ENCODE results near the gene TDRD1. TPM values are rescaled to one million over a fixed set of nuclear protein-coding genes. Genes with fewer than 3 reads are reported as not detected.

The TDRD1 gene
- total and polyA plus RNA-seq, 9 of the 15 experiments (the other 6 are each of a cell fraction or from before 2014, with no cell fraction given), result not detected

DNA sequence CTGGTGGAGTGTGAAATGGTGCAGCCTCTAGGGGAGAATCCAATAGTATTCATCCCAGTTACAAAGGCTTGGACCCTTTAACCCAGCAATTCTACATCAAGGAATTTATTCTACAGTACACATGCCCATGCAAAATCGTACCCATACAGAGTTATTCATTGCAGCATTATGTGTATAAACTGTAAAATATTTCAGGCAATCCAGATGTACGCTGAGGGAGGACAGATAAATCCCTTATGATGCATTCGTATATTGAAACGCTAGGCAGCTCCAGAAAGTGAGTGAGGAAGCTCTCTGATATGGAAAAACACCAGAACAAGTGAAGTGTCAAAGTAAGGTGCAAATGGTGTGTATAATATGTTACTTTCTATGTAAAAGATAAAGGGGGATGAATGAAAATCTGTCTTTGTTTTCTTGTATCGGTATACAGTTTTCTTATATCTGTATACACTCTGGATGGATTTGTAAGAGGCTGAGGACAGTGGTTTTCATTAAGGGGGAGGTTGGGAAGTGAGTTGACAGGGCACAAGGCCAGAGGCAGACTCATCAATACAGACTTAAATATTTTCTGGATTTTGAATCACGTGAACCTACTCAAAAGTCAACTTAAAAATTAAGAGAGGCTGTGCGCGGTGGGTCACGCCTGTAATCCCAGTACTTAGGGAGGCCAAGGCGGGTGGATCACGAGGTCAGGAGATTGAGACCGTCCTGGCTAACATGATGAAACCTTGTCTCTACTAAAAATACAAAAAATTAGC lies 77.0 kb downstream of the TDRD1 start:
- H4K20me1 ChIP-seq (replicated peaks; ENCODE audit: control insufficient read depth, insufficient read depth, low read length), result no peaks in the 10 kb centered on the region
- intact Hi-C loops (cut with micrococcal nuclease) (no loop called here), in situ Hi-C loops (cut with MboI) (no loop called here)
- H3K27me3 ChIP-seq (ENCODE audit: control insufficient read depth in 2 of 2, insufficient read depth in 2 of 2, low read length in 2 of 2), result no peaks in the 10 kb centered on the region
- CTCF ChIA-PET (ENCODE audit: low intra/inter-chr PET ratio), result no interaction called here
- no peaks in the 10 kb centered on the region for H3K36me3 ChIP-seq (ENCODE audit: control insufficient read depth, insufficient read depth, low read length)
- H3K27ac ChIP-seq (ENCODE audit: extremely low read depth, low read depth, low read length), result no peak overlapping the region
- FAIRE-seq (no peak), ATAC-seq (no peak), DNase-seq (ENCODE audit: extremely low read depth in 1 of 4, low spot score in 3 of 4) (no peak)
- no peaks in the 10 kb centered on the region for H3K9me1 ChIP-seq (ENCODE audit: control insufficient read depth, insufficient read depth, low read length)
- no TSS peak for BruUV-seq (replicated peaks)
- TF ChIP-seq, protein P1, sequence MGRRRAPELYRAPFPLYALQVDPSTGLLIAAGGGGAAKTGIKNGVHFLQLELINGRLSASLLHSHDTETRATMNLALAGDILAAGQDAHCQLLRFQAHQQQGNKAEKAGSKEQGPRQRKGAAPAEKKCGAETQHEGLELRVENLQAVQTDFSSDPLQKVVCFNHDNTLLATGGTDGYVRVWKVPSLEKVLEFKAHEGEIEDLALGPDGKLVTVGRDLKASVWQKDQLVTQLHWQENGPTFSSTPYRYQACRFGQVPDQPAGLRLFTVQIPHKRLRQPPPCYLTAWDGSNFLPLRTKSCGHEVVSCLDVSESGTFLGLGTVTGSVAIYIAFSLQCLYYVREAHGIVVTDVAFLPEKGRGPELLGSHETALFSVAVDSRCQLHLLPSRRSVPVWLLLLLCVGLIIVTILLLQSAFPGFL (CRISPR knock-in tag; IDR thresholded peaks at IDR 0.05), result no peak
- TF ChIP-seq TSC22D4 (tag; IDR thresholded peaks at IDR 0.05), result no peak
- TF ChIP-seq MCM5 (IDR thresholded peaks at IDR 0.05; ENCODE audit: low read depth), result no peak
- TF ChIP-seq SPI1 (IDR thresholded peaks at IDR 0.05; ENCODE audit: borderline replicate concordance, low read depth, low read length), result no peak
- TF ChIP-seq ZNF561 (CRISPR knock-in tag; conservative IDR thresholded peaks at IDR 0.05), result no peak
- TF ChIP-seq KLF6 (CRISPR knock-in tag; IDR thresholded peaks at IDR 0.05; ENCODE audit: borderline replicate concordance), result no peak
- no peak for TF ChIP-seq ZNF124 (CRISPR knock-in tag; IDR thresholded peaks at IDR 0.05)
- no peak for TF ChIP-seq STAG1 (CRISPR knock-in tag; IDR thresholded peaks at IDR 0.05; ENCODE audit: borderline replicate concordance)
- TF ChIP-seq NR0B1 (IDR thresholded peaks at IDR 0.05; ENCODE audit: partially characterized antibody), result no peak
- no peak for TF ChIP-seq HNRNPLL (IDR thresholded peaks at IDR 0.05; ENCODE audit: low read depth, low read length, poor library complexity, severe bottlenecking)
- no peak for TF ChIP-seq E4F1 (CRISPR knock-in tag; IDR thresholded peaks at IDR 0.05; ENCODE audit: borderline replicate concordance)
- no peak overlapping the region for H3K9ac ChIP-seq (ENCODE audit: insufficient read depth in 1 of 2, low read depth in 2 of 2, low read length in 2 of 2)
- no peak overlapping the region for H2AFZ ChIP-seq (ENCODE audit: low read depth, low read length)
- no peaks in the 10 kb centered on the region for H3K9me3 ChIP-seq (replicated peaks; ENCODE audit: control insufficient read depth, insufficient read depth, low read depth, low read length)
- POLR2A ChIA-PET, result no interaction called here
- 8% methylated on average over 12 of the region's 12 CpGs for WGBS (ENCODE audit: insufficient coverage, low coverage, missing lambda C conversion rate)
- no peaks in the 10 kb centered on the region for H3K79me2 ChIP-seq (ENCODE audit: control insufficient read depth, insufficient read depth, low read length)
- H3K4me1 ChIP-seq (replicated peaks in 1 of 2; ENCODE audit: control insufficient read depth in 2 of 2, insufficient read depth in 2 of 2, low read length in 2 of 2), result no peaks in the 10 kb centered on the region
- H3K4me2 ChIP-seq (ENCODE audit: insufficient read depth, low read length), result no peak overlapping the region
- no peak overlapping the region for H3K4me3 ChIP-seq
